Common myeloid progenitor, CD34-positive (primary cell): Measurements from ENCODE around the gene COL4A6.

Experiments
- CTCF ChIA-PET: fragments of 350-600 bp; sonication (Branson Sonifier 250); formaldehyde crosslinking; loops from one replicate; lab custom pipeline; 2021; ENCODE audit warnings: antibody characterized with exemption; lab: Charles Lee
- POLR2A ChIA-PET: fragments of 350-600 bp; sonication (Branson Sonifier 250); formaldehyde crosslinking; loops from one replicate; lab custom pipeline; 2021; ENCODE audit warnings: antibody characterized with exemption; lab: Charles Lee
- DNase-seq, 3 donors: peaks; one replicate each; pipeline versions ENCODE4 v3.0.0 to v3.0.0-alpha.2; 2013
- H3K27ac ChIP-seq, 2 experiments: 1 replicate in 1 of 2; 2 replicates in 1 of 2; pipeline ENCODE4 v1.7.0; 2013; ENCODE audit warnings: inconsistent platforms in 2 of 2, low read length in 2 of 2, mild to moderate bottlenecking in 2 of 2, low read depth in 1 of 2, moderate library complexity in 1 of 2; ENCODE audit not compliant: severe bottlenecking in 2 of 2, insufficient read depth in 1 of 2, poor library complexity in 1 of 2
- H3K27me3 ChIP-seq, 5 experiments: replicated peaks in 2 of 5; 1 replicate in 3 of 5; 2 replicates in 2 of 5; pipeline versions ENCODE4 v1.6.1 to v1.7.0; 2013; ENCODE audit warnings: low read length in 4 of 5, mild to moderate bottlenecking in 2 of 5, moderate library complexity in 2 of 5, inconsistent platforms in 1 of 5; ENCODE audit not compliant: insufficient read depth in 5 of 5, control insufficient read depth in 4 of 5
- H3K36me3 ChIP-seq, 4 experiments: 1 replicate in 2 of 4; 2 replicates in 2 of 4; pipeline versions ENCODE4 v1.6.1 to v1.7.0; 2013; ENCODE audit warnings: low read length in 3 of 4, control low read depth in 1 of 4, mild to moderate bottlenecking in 1 of 4; ENCODE audit not compliant: control insufficient read depth in 4 of 4, insufficient read depth in 4 of 4
- H3K4me1 ChIP-seq, 4 experiments: 1 replicate in 3 of 4; 2 replicates in 1 of 4; pipeline versions ENCODE4 v1.6.1 to v1.7.1; 2013; ENCODE audit warnings: low read length in 3 of 4, mild to moderate bottlenecking in 3 of 4, control low read depth in 1 of 4, inconsistent platforms in 1 of 4, moderate library complexity in 1 of 4; ENCODE audit not compliant: control insufficient read depth in 4 of 4, insufficient read depth in 4 of 4; ENCODE audit errors: control extremely low read depth in 1 of 4
- H3K4me3 ChIP-seq, 7 experiments: 1 replicate in 4 of 7; 2 replicates in 3 of 7; pipeline versions ENCODE4 v1.5.1 to v1.7.0; 2013; ENCODE audit warnings: mild to moderate bottlenecking in 7 of 7, low read length in 6 of 7, moderate library complexity in 6 of 7, inconsistent platforms in 2 of 7, low read depth in 2 of 7, control low read depth in 1 of 7; ENCODE audit not compliant: insufficient read depth in 4 of 7, control insufficient read depth in 1 of 7; ENCODE audit errors: extremely low read depth in 1 of 7
- H3K9me3 ChIP-seq, 5 experiments: 1 replicate in 4 of 5; 2 replicates in 1 of 5; pipeline versions ENCODE4 v1.6.1 to v1.7.1; 2013; ENCODE audit warnings: low read length in 4 of 5, mild to moderate bottlenecking in 2 of 5, inconsistent platforms in 1 of 5, low read depth in 1 of 5, moderate library complexity in 1 of 5; ENCODE audit not compliant: control insufficient read depth in 4 of 5, insufficient read depth in 2 of 5; ENCODE audit errors: control extremely low read depth in 1 of 5
- WGBS: methylation state at CpG from one replicate; pipeline ENCODE4 v1.1.5; 2013; ENCODE audit not compliant: insufficient coverage; 5-methylcytosine and 5-hydroxymethylcytosine counted together

Gene COL4A6

GRCh38 chrX:108341947-108342346, 96.3 kb downstream of the COL4A6 start:
- Histone ChIP-seq H3K4me1 (no peaks in the 10 kb centered on the region), H3K27ac (no peak overlapping the region), H3K4me3 (no peak overlapping the region), H3K9me3 (no peaks in the 10 kb centered on the region), H3K27me3 (peaks cover 0 to 4% (median 0%) of the 10 kb centered on the region in 5 experiments), H3K36me3 (no peaks in the 10 kb centered on the region)
- DNase-seq, result no peak
- CTCF ChIA-PET, result no interaction called here
- 67% methylated on average over 1 of the region's 1 CpG for WGBS
- POLR2A ChIA-PET, result no interaction called here

- no peaks in the 10 kb centered on the region for H3K4me1 ChIP-seq
- H3K9me3 ChIP-seq, result no peaks in the 10 kb centered on the region
- H3K27ac ChIP-seq, result no peak overlapping the region
- H3K36me3 ChIP-seq, result no peaks in the 10 kb centered on the region
- WGBS, result no CpG with 5 or more reads among the region's 1 CpG
- POLR2A ChIA-PET, result no interaction called here
- H3K4me3 ChIP-seq, result no peak overlapping the region
- H3K27me3 ChIP-seq, result peaks cover 0 to 11% (median 0%) of the 10 kb centered on the region in 5 experiments
- CTCF ChIA-PET, result no interaction called here
- no peak for DNase-seq
These were observed 105.9 kb downstream of the COL4A6 start for GRCh38 chrX:108332281-108332680.

- WGBS, result 83% methylated on average over 3 of the region's 7 CpGs
- CTCF ChIA-PET, result no interaction called here
- POLR2A ChIA-PET, result no interaction called here
These were observed 106.9 kb downstream of the COL4A6 start for GRCh38 chrX:108331126-108331909.

GRCh38 chrX:108323751-108324150, 114.5 kb downstream of the COL4A6 start:
- Histone ChIP-seq H3K27ac (no peak overlapping the region), H3K27me3 (peaks cover 0 to 3% (median 0%) of the 10 kb centered on the region in 5 experiments), H3K4me1 (peaks cover 0 to 11% (median 3%) of the 10 kb centered on the region in 4 experiments), H3K36me3 (no peaks in the 10 kb centered on the region), H3K9me3 (no peaks in the 10 kb centered on the region), H3K4me3 (no peak overlapping the region)
- ChIA-PET POLR2A (no interaction called here), CTCF (no interaction called here)
- DNase-seq, result no peak
- 84% methylated on average over 4 of the region's 5 CpGs for WGBS

More at GRCh38 chrX:108331126-108331909, 106.9 kb downstream of the COL4A6 start:
- Histone ChIP-seq H3K36me3 (no peaks in the 10 kb centered on the region), H3K9me3 (no peaks in the 10 kb centered on the region), H3K4me1 (no peaks in the 10 kb centered on the region), H3K27me3 (peaks cover 0 to 15% (median 0%) of the 10 kb centered on the region in 5 experiments), H3K27ac (no peak overlapping the region), H3K4me3 (no peak overlapping the region)
- DNase-seq, result no peak

GRCh38 chrX:108322234-108322633, 116.0 kb downstream of the COL4A6 start:
- Histone ChIP-seq H3K9me3 (no peaks in the 10 kb centered on the region), H3K27me3 (peaks cover 0 to 3% (median 0%) of the 10 kb centered on the region in 5 experiments), H3K4me3 (no peak overlapping the region), H3K27ac (no peak overlapping the region), H3K4me1 (peaks cover 0 to 11% (median 3%) of the 10 kb centered on the region in 4 experiments), H3K36me3 (no peaks in the 10 kb centered on the region)
- peak; percentile 14 to 74 (median 63) for DNase-seq
- CTCF ChIA-PET, result interaction anchor here (0.9 kb wide), 1 partner anchor 342 kb away, joined by 3 read pairs; no protein-coding TSS in a partner anchor
- POLR2A ChIA-PET, result no interaction called here

- Histone ChIP-seq H3K27ac (no peak overlapping the region), H3K4me3 (no peak overlapping the region), H3K36me3 (no peaks in the 10 kb centered on the region), H3K4me1 (peaks cover 0 to 2% (median 0%) of the 10 kb centered on the region in 4 experiments), H3K27me3 (peaks cover 0 to 11% (median 0%) of the 10 kb centered on the region in 5 experiments), H3K9me3 (no peaks in the 10 kb centered on the region)
- ChIA-PET CTCF (no interaction called here), POLR2A (no interaction called here)
- no peak for DNase-seq
- 78% methylated on average over 1 of the region's 1 CpG for WGBS
These were observed 121.8 kb downstream of the COL4A6 start for GRCh38 chrX:108316456-108316855.

GRCh38 chrX:108313669-108314068, 124.6 kb downstream of the COL4A6 start:
- ChIA-PET POLR2A (no interaction called here), CTCF (no interaction called here)
- Histone ChIP-seq H3K9me3 (no peaks in the 10 kb centered on the region), H3K27ac (no peak overlapping the region), H3K36me3 (no peaks in the 10 kb centered on the region), H3K4me1 (peaks cover 0 to 2% (median 0%) of the 10 kb centered on the region in 4 experiments), H3K4me3 (no peak overlapping the region), H3K27me3 (peaks cover 0 to 22% (median 0%) of the 10 kb centered on the region in 5 experiments)
- no CpG with 5 or more reads among the region's 1 CpG for WGBS
- DNase-seq, result no peak
